SJSA1 (cell line): ENCODE results near the gene PRUNE1. TPM values are rescaled to one million over a fixed set of nuclear protein-coding genes. Genes with fewer than 3 reads are reported as not detected.

Experiments used
- DNase-seq, 2 experiments: peaks; one replicate each; pipeline ENCODE4 v3.0.0-alpha.2; 2015 to 2020; ENCODE audit warnings: low spot score in 2 of 2, low read depth in 1 of 2
- H3K27ac ChIP-seq: fragments of 250-450 bp; sonication (Bioruptor Pico); 2 replicates; pipeline ENCODE4 v1.5.1; 2020; ENCODE audit warnings: mild to moderate bottlenecking, moderate library complexity
- H3K27me3 ChIP-seq: fragments of 250-450 bp; sonication (Bioruptor Pico); replicated peaks from 2 replicates; pipeline ENCODE4 v1.5.1; 2020; ENCODE audit warnings: mild to moderate bottlenecking, moderate library complexity
- H3K36me3 ChIP-seq: fragments of 250-450 bp; sonication (Bioruptor Pico); 2 replicates; pipeline ENCODE4 v1.5.1; 2020; ENCODE audit warnings: mild to moderate bottlenecking
- H3K4me1 ChIP-seq: fragments of 250-450 bp; sonication (Bioruptor Pico); replicated peaks from 2 replicates; pipeline ENCODE4 v1.6.1; 2021; ENCODE audit warnings: mild to moderate bottlenecking
- H3K4me3 ChIP-seq: fragments of 250-450 bp; sonication (Bioruptor Pico); 2 replicates; pipeline ENCODE4 v1.5.1; 2020; ENCODE audit warnings: mild to moderate bottlenecking
- H3K9me3 ChIP-seq: fragments of 250-450 bp; sonication (Bioruptor Pico); replicated peaks from 2 replicates; pipeline ENCODE4 v1.5.1; 2020; ENCODE audit warnings: mild to moderate bottlenecking
- total RNA-seq: library from RNA; depleted of rRNA; stranded (reverse); fragments of >200 nt; shearing (Covaris generic); gene quantifications from 2 replicates; pipeline ENCODE4 v1.2.3, GENCODE V29; 2014

The PRUNE1 gene
- total RNA-seq, 1 experiment from 2014 or later, result 22.3 TPM

DNA sequence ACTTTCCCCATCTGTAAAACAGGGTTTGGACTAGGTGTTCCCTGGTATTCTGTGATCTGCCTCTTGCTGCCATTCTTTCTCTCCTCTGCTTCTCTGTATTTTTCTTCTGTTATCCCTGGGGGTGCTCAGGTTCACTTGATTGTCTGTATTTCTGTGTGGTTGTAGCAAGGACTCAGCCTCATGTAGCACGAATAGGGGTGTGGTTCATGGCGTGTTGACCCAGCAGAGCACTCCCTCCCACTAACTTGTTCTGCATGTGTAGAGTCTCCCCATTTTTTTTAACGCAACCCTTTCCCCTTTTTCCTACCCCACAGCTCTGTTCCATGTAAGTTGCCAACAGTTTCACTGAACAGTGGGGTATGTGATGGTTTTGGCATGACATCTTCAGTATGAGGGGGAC, 26.9 kb downstream of the PRUNE1 start:
- Histone ChIP-seq H3K27me3 (no peaks in the 10 kb centered on the region), H3K36me3 (peaks cover 27% of the 10 kb centered on the region), H3K4me3 (no peak overlapping the region), H3K9me3 (no peaks in the 10 kb centered on the region), H3K4me1 (no peaks in the 10 kb centered on the region), H3K27ac (no peak overlapping the region)
- no peak for DNase-seq

GRCh38 chr1:151036356-151036755, 28.1 kb downstream of the PRUNE1 start, which contains the start of gene BNIPL:
Gene BNIPL, plus strand, starts transcription at chr1:151036586. Its CDS starts 140 bp downstream, at chr1:151036726.
- no peak within 1 kb of the TSS for H3K4me3 ChIP-seq
- no peak within 1 kb of the TSS for H3K27ac ChIP-seq
- peaks cover 21% of the 10 kb centered on the region for H3K36me3 ChIP-seq
- H3K4me1 ChIP-seq, result no peaks in the 10 kb centered on the region
- DNase-seq, result no peak
- no peaks in the 10 kb centered on the region for H3K9me3 ChIP-seq
- H3K27me3 ChIP-seq, result no peaks in the 10 kb centered on the region

GRCh38 chr1:151037032-151037431, 28.8 kb downstream of the PRUNE1 start:
- Histone ChIP-seq H3K27me3 (no peaks in the 10 kb centered on the region), H3K4me3 (no peak overlapping the region), H3K36me3 (peaks cover 14% of the 10 kb centered on the region), H3K9me3 (no peaks in the 10 kb centered on the region), H3K4me1 (no peaks in the 10 kb centered on the region), H3K27ac (no peak overlapping the region)
- DNase-seq, result no peak

GRCh38 chr1:151039521-151039920, 31.3 kb downstream of the PRUNE1 start:
- DNase-seq, result no peak
- H3K4me1 ChIP-seq, result no peaks in the 10 kb centered on the region
- H3K27me3 ChIP-seq, result no peaks in the 10 kb centered on the region
- H3K27ac ChIP-seq, result no peak overlapping the region
- no peaks in the 10 kb centered on the region for H3K9me3 ChIP-seq
- H3K4me3 ChIP-seq, result no peak overlapping the region
- peaks cover 9% of the 10 kb centered on the region for H3K36me3 ChIP-seq

GRCh38 chr1:151043163-151043562, 34.9 kb downstream of the PRUNE1 start:
- Histone ChIP-seq H3K36me3 (no peaks in the 10 kb centered on the region; the same call in 1 of the 2 replicates), H3K4me3 (no peak overlapping the region), H3K9me3 (no peaks in the 10 kb centered on the region), H3K4me1 (peaks cover 12% of the 10 kb centered on the region), H3K27ac (no peak overlapping the region), H3K27me3 (no peaks in the 10 kb centered on the region)
- no peak for DNase-seq

DNA sequence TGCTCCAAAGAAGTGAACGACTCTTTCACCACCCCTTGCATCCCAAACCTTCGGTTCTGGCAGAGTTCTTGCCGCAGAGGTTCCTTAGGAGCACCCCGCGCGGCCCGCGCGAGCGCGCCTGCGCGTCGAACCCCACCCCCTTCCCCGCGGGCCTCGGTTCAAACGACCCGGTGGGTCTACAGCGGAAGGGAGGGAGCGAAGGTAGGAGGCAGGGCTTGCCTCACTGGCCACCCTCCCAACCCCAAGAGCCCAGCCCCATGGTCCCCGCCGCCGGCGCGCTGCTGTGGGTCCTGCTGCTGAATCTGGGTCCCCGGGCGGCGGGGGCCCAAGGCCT, 39.3 kb downstream of the PRUNE1 start, which contains the start of gene C1orf56:
TSS of gene C1orf56 (plus strand) at position 161 of the 334 bp plus-strand sequence. CDS start at position 258, 97 bp downstream.
- Histone ChIP-seq H3K27me3 (no peaks in the 10 kb centered on the region), H3K9me3 (no peaks in the 10 kb centered on the region), H3K4me3 (peak within 1 kb of the TSS; percentile 54), H3K27ac (peak within 1 kb of the TSS; percentile 27), H3K4me1 (peaks cover 19% of the 10 kb centered on the region), H3K36me3 (peaks cover 27% of the 10 kb centered on the region)
- peak; percentile 70 to 77 for DNase-seq

DNA sequence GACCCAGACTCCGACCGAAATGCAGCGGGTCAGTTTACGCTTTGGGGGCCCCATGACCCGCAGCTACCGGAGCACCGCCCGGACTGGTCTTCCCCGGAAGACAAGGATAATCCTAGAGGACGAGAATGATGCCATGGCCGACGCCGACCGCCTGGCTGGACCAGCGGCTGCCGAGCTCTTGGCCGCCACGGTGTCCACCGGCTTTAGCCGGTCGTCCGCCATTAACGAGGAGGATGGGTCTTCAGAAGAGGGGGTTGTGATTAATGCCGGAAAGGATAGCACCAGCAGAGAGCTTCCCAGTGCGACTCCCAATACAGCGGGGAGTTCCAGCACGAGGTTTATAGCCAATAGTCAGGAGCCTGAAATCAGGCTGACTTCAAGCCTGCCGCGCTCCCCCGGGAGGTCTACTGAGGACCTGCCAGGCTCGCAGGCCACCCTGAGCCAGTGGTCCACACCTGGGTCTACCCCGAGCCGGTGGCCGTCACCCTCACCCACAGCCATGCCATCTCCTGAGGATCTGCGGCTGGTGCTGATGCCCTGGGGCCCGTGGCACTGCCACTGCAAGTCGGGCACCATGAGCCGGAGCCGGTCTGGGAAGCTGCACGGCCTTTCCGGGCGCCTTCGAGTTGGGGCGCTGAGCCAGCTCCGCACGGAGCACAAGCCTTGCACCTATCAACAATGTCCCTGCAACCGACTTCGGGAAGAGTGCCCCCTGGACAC, 39.8 kb downstream of the PRUNE1 start:
- peak; percentile 71 to 73 for DNase-seq
- Histone ChIP-seq H3K4me1 (peaks cover 19% of the 10 kb centered on the region), H3K27me3 (no peaks in the 10 kb centered on the region), H3K9me3 (no peaks in the 10 kb centered on the region), H3K4me3 (peak overlapping the region; percentile 54), H3K27ac (peak overlapping the region; percentile 27), H3K36me3 (peaks cover 32% of the 10 kb centered on the region)

DNA sequence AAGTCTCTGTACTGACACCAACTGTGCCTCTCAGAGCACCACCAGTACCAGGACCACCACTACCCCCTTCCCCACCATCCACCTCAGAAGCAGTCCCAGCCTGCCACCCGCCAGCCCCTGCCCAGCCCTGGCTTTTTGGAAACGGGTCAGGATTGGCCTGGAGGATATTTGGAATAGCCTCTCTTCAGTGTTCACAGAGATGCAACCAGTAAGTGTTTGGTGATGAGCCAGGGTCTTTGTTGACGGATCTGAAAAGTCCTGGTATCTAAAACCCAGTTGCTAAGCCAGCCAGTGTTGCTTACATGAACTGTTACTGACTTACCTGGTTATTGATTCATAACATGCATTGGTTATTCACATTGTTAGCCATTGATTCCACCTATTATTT, 40.4 kb downstream of the PRUNE1 start:
- Histone ChIP-seq H3K4me1 (peaks cover 19% of the 10 kb centered on the region), H3K27me3 (no peaks in the 10 kb centered on the region), H3K9me3 (no peaks in the 10 kb centered on the region), H3K4me3 (peak overlapping the region; percentile 54), H3K27ac (no peak overlapping the region), H3K36me3 (peaks cover 38% of the 10 kb centered on the region)
- no peak for DNase-seq

DNA sequence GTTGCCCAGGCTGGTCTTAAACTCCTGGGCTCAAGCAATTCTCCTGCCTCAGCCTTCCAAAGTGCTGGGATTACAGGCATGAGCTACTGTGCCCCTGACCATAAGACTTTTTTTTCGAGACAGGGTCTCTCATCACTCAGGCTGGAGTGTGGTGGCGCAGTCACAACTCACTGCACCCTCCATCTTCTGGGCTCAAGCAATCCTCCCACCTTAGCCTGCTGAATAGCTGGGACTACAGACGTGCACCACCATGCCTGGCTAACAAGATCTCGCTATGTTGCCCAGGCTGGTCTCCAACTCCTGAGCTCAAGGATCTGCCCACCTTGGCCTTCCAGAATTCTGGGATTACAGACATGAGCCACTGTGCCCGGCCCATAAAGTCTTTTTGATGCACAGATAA, 41.2 kb downstream of the PRUNE1 start:
- no peaks in the 10 kb centered on the region for H3K9me3 ChIP-seq
- H3K4me1 ChIP-seq, result peaks cover 19% of the 10 kb centered on the region
- no peak overlapping the region for H3K27ac ChIP-seq
- no peak for DNase-seq
- no peaks in the 10 kb centered on the region for H3K27me3 ChIP-seq
- H3K4me3 ChIP-seq, result no peak overlapping the region
- peaks cover 46% of the 10 kb centered on the region for H3K36me3 ChIP-seq

DNA sequence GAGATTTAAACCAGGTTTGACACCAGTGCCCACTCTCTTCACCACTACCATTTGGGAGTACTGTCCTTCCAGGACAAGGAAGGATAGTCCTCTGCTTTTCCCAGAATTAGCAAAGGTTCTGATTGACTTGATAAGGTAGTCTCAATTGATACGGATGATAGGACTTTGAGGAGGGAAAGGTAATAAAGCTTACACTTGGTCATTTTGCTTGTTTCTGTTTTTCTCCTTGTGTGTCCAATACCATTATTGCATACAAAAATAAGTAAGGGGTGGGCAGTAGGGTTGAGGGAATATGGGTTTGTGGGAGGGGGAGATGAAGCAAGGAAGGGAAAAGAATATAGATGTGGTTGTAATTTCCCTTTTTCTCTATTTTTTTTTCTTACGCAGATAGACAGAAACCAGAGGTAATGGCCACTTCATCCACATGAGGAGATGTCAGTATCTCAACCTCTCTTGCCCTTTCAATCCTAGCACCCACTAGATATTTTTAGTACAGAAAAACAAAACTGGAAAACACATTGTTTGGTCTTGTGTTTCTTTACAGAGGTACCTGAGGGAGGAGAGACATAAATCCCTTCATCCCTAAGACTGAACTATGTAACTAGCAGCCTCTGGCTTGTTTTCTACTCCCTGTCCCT, 41.9 kb downstream of the PRUNE1 start:
- Histone ChIP-seq H3K4me1 (peaks cover 19% of the 10 kb centered on the region), H3K27ac (no peak overlapping the region), H3K36me3 (peaks cover 53% of the 10 kb centered on the region), H3K27me3 (no peaks in the 10 kb centered on the region), H3K4me3 (no peak overlapping the region), H3K9me3 (no peaks in the 10 kb centered on the region)
- no peak for DNase-seq

DNA sequence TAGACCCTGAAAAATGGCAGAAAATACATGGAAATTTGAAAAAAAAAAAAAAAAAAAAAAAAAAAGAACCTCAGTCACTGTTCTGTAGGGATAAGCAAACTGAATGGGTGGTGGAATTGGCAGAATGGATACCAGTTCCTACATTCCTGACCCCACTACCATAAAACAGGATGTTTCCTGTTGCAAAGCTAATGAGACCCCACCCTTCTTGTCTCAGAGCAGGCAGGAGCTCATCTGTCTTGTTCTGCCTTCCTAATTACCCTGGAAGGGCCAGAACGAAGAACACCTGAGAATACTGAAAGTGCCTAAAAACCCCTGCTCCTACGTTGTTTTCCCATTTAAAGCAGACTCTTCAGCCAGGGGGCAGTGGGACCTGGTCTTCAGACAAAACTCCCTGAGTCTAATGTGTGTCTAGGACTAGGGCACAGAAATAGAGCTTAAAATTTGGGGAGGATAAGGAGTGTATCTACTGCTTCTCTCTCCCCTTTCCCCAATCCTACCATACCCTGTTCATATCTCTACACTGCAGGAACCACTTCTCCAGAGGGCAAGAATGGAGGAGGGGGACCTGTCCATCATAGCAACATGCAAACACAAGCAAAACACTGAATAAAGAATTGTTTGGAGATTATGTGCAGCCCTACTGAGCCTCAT, 43.2 kb downstream of the PRUNE1 start:
- Histone ChIP-seq H3K4me3 (no peak overlapping the region), H3K36me3 (peaks cover 66% of the 10 kb centered on the region), H3K9me3 (no peaks in the 10 kb centered on the region), H3K4me1 (peaks cover 19% of the 10 kb centered on the region), H3K27me3 (no peaks in the 10 kb centered on the region), H3K27ac (no peak overlapping the region)
- no peak for DNase-seq

DNA sequence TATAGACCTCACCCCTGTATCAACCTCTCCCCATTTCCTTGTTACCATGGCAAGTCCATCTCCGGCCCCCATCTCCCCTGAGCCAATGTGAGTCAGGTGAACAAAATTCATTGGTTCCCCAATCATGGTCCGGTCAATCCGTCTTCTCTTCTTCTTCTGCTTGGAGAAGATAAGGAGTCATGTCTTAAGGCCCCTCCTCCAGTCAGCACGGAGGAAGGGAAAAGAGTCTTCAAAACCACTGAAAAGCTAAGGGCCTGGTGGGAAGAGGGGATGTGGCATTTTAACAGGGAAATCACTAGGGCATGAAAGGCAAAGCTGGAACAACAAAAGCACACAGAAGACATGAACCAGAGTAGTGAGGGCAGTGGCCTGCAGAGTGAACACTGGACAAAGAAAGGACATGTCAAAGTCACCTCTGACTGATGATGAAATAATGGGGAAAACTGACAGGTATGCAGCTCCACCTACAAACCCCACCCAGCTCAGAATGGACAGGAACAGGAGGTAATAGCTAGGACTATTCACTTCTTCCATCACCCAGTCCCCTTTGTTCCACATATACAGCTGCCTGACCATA, 46.8 kb downstream of the PRUNE1 start:
- Histone ChIP-seq H3K4me1 (peaks cover 19% of the 10 kb centered on the region), H3K9me3 (no peaks in the 10 kb centered on the region), H3K36me3 (peaks cover 77% of the 10 kb centered on the region), H3K4me3 (no peak overlapping the region), H3K27me3 (no peaks in the 10 kb centered on the region), H3K27ac (no peak overlapping the region)
- no peak for DNase-seq

DNA sequence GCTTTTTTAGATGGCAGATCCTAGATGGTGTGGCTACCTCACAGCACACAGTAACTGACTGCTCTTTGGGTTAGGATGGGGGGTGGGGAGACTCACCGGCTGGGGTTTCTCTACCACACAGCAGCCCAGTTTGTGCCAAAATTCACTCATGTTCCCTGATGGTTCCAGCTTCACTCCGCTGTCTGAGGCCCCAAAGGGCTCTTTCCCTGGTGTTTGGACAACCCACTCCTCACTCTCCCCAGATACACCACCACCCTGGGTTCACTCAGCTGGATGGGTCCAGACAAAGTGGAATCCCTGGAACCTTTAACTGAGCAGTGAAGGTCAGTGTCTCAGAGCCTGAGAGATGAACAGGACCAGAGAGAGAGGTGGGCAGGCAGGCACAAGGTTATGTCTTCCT, 47.3 kb downstream of the PRUNE1 start:
- Histone ChIP-seq H3K4me1 (peaks cover 19% of the 10 kb centered on the region), H3K27ac (no peak overlapping the region), H3K27me3 (no peaks in the 10 kb centered on the region), H3K4me3 (no peak overlapping the region), H3K9me3 (no peaks in the 10 kb centered on the region), H3K36me3 (peaks cover 73% of the 10 kb centered on the region)
- DNase-seq, result no peak

DNA sequence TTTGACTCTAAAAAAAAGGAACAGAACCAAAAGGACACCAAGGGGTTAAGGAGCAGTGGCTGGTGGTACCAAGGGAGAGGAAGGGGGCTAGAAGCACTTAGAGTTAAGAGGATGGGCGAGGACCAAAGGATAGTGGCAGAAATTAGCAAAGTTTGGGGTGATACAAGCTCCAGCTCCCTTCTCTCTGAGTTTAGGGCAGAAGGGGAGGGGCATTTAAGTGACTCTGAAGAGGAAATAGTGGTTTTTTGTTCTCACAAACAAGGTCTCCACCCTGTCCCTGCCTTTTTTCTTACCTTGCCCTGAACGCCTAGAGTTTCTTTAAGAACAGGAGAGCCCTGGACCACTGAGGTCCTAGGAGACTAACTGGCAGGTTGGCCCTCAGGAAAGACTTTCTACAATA, 47.9 kb downstream of the PRUNE1 start:
- H3K9me3 ChIP-seq, result no peaks in the 10 kb centered on the region
- no peaks in the 10 kb centered on the region for H3K27me3 ChIP-seq
- H3K4me1 ChIP-seq, result peaks cover 24% of the 10 kb centered on the region
- H3K4me3 ChIP-seq, result no peak overlapping the region
- H3K36me3 ChIP-seq, result peaks cover 68% of the 10 kb centered on the region
- no peak overlapping the region for H3K27ac ChIP-seq
- no peak for DNase-seq
